Measurements from ENCODE around the gene MIER2. TPM values are rescaled to one million over a fixed set of nuclear protein-coding genes. Genes with fewer than 3 reads are reported as not detected.

MIER2 gene
- total and polyA plus RNA-seq, 4 donors: 9.4 to 49.0 (median 28.4) TPM

- no peak for DNase-seq (ENCODE audit: low read depth in 4 of 6, low spot score in 6 of 6)
- H3K27me3 ChIP-seq (ENCODE audit: control insufficient read depth, insufficient read depth, low read length): no peaks in the 10 kb centered on the region
- no peaks in the 10 kb centered on the region for H3K4me1 ChIP-seq (ENCODE audit: control insufficient read depth, insufficient read depth, low read length)
- 97% methylated on average over 33 of the region's 33 CpGs for WGBS (ENCODE audit: insufficient coverage)
- no peak overlapping the region for H3K4me3 ChIP-seq (ENCODE audit: low read depth, low read length)
- H3K36me3 ChIP-seq (ENCODE audit: control insufficient read depth, insufficient read depth, low read length): peaks cover 91% of the 10 kb centered on the region
- H3K9me3 ChIP-seq (ENCODE audit: control insufficient read depth, insufficient read depth, low read length): peaks cover 7% of the 10 kb centered on the region
- no peak overlapping the region for H3K27ac ChIP-seq (ENCODE audit: low read depth, low read length)
These were observed 18.5 kb downstream of the MIER2 start for GRCh38 chr19:325937-326565.

- peaks cover 89% of the 10 kb centered on the region for H3K36me3 ChIP-seq (ENCODE audit: control insufficient read depth, insufficient read depth, low read length)
- peaks cover 7% of the 10 kb centered on the region for H3K9me3 ChIP-seq (ENCODE audit: control insufficient read depth, insufficient read depth, low read length)
- no peak overlapping the region for H3K4me3 ChIP-seq (ENCODE audit: low read depth, low read length)
- DNase-seq (ENCODE audit: low read depth in 4 of 6, low spot score in 6 of 6): no peak
- no peaks in the 10 kb centered on the region for H3K27me3 ChIP-seq (ENCODE audit: control insufficient read depth, insufficient read depth, low read length)
- H3K4me1 ChIP-seq (ENCODE audit: control insufficient read depth, insufficient read depth, low read length): no peaks in the 10 kb centered on the region
- 93% methylated on average over 24 of the region's 24 CpGs for WGBS (ENCODE audit: insufficient coverage)
- no peak overlapping the region for H3K27ac ChIP-seq (ENCODE audit: low read depth, low read length)
These were observed 19.2 kb downstream of the MIER2 start for GRCh38 chr19:325173-325936.

- H3K4me3 ChIP-seq (ENCODE audit: low read depth, low read length): no peak overlapping the region
- no peaks in the 10 kb centered on the region for H3K27me3 ChIP-seq (ENCODE audit: control insufficient read depth, insufficient read depth, low read length)
- H3K27ac ChIP-seq (ENCODE audit: low read depth, low read length): no peak overlapping the region
- H3K9me3 ChIP-seq (ENCODE audit: control insufficient read depth, insufficient read depth, low read length): peaks cover 7% of the 10 kb centered on the region
- H3K36me3 ChIP-seq (ENCODE audit: control insufficient read depth, insufficient read depth, low read length): peaks cover 87% of the 10 kb centered on the region
- WGBS (ENCODE audit: insufficient coverage): 98% methylated on average over 8 of the region's 8 CpGs
- no peaks in the 10 kb centered on the region for H3K4me1 ChIP-seq (ENCODE audit: control insufficient read depth, insufficient read depth, low read length)
- no peak for DNase-seq (ENCODE audit: low read depth in 4 of 6, low spot score in 6 of 6)
These were observed 19.9 kb downstream of the MIER2 start for GRCh38 chr19:324716-325115.

GRCh38 chr19:322616-323015 lies 22.0 kb downstream of the MIER2 start:
- DNase-seq (ENCODE audit: low read depth in 4 of 6, low spot score in 6 of 6): no peak
- H3K36me3 ChIP-seq (ENCODE audit: control insufficient read depth, insufficient read depth, low read length): peaks cover 75% of the 10 kb centered on the region
- no peak overlapping the region for H3K4me3 ChIP-seq (ENCODE audit: low read depth, low read length)
- H3K4me1 ChIP-seq (ENCODE audit: control insufficient read depth, insufficient read depth, low read length): no peaks in the 10 kb centered on the region
- no peaks in the 10 kb centered on the region for H3K9me3 ChIP-seq (ENCODE audit: control insufficient read depth, insufficient read depth, low read length)
- WGBS (ENCODE audit: insufficient coverage): 98% methylated on average over 7 of the region's 13 CpGs
- no peak overlapping the region for H3K27ac ChIP-seq (ENCODE audit: low read depth, low read length)
- no peaks in the 10 kb centered on the region for H3K27me3 ChIP-seq (ENCODE audit: control insufficient read depth, insufficient read depth, low read length)

GRCh38 chr19:318509-318774 lies 26.2 kb downstream of the MIER2 start:
- Histone ChIP-seq H3K27me3 (ENCODE audit: control insufficient read depth, insufficient read depth, low read length) (no peaks in the 10 kb centered on the region), H3K4me3 (ENCODE audit: low read depth, low read length) (no peak overlapping the region), H3K9me3 (ENCODE audit: control insufficient read depth, insufficient read depth, low read length) (no peaks in the 10 kb centered on the region), H3K4me1 (ENCODE audit: control insufficient read depth, insufficient read depth, low read length) (no peaks in the 10 kb centered on the region), H3K36me3 (ENCODE audit: control insufficient read depth, insufficient read depth, low read length) (peaks cover 66% of the 10 kb centered on the region), H3K27ac (ENCODE audit: low read depth, low read length) (no peak overlapping the region)
- WGBS (ENCODE audit: insufficient coverage): 90% methylated on average over 2 of the region's 5 CpGs
- DNase-seq (ENCODE audit: low read depth in 4 of 6, low spot score in 6 of 6): no peak

- no peak for DNase-seq (ENCODE audit: low read depth in 4 of 6, low spot score in 6 of 6)
- H3K27me3 ChIP-seq (ENCODE audit: control insufficient read depth, insufficient read depth, low read length): no peaks in the 10 kb centered on the region
- no peaks in the 10 kb centered on the region for H3K9me3 ChIP-seq (ENCODE audit: control insufficient read depth, insufficient read depth, low read length)
- no peak overlapping the region for H3K4me3 ChIP-seq (ENCODE audit: low read depth, low read length)
- no peak overlapping the region for H3K27ac ChIP-seq (ENCODE audit: low read depth, low read length)
- WGBS (ENCODE audit: insufficient coverage): no CpG with 5 or more reads among the region's 10 CpGs
- peaks cover 66% of the 10 kb centered on the region for H3K36me3 ChIP-seq (ENCODE audit: control insufficient read depth, insufficient read depth, low read length)
- no peaks in the 10 kb centered on the region for H3K4me1 ChIP-seq (ENCODE audit: control insufficient read depth, insufficient read depth, low read length)
These were observed 26.7 kb downstream of the MIER2 start for GRCh38 chr19:317710-318508.

GRCh38 chr19:315811-316210 lies 28.8 kb downstream of the MIER2 start:
- no peaks in the 10 kb centered on the region for H3K9me3 ChIP-seq (ENCODE audit: control insufficient read depth, insufficient read depth, low read length)
- H3K27ac ChIP-seq (ENCODE audit: low read depth, low read length): no peak overlapping the region
- no peak overlapping the region for H3K4me3 ChIP-seq (ENCODE audit: low read depth, low read length)
- H3K27me3 ChIP-seq (ENCODE audit: control insufficient read depth, insufficient read depth, low read length): no peaks in the 10 kb centered on the region
- H3K4me1 ChIP-seq (ENCODE audit: control insufficient read depth, insufficient read depth, low read length): peaks cover under 1% of the 10 kb centered on the region
- DNase-seq (ENCODE audit: low read depth in 4 of 6, low spot score in 6 of 6): no peak
- H3K36me3 ChIP-seq (ENCODE audit: control insufficient read depth, insufficient read depth, low read length): peaks cover 64% of the 10 kb centered on the region
- 80% methylated on average over 2 of the region's 8 CpGs for WGBS (ENCODE audit: insufficient coverage)

GRCh38 chr19:313988-314815 lies 30.4 kb downstream of the MIER2 start:
- H3K27me3 ChIP-seq (ENCODE audit: control insufficient read depth, insufficient read depth, low read length): no peaks in the 10 kb centered on the region
- peaks cover 68% of the 10 kb centered on the region for H3K36me3 ChIP-seq (ENCODE audit: control insufficient read depth, insufficient read depth, low read length)
- no peak overlapping the region for H3K27ac ChIP-seq (ENCODE audit: low read depth, low read length)
- no peak overlapping the region for H3K4me3 ChIP-seq (ENCODE audit: low read depth, low read length)
- 93% methylated on average over 20 of the region's 22 CpGs for WGBS (ENCODE audit: insufficient coverage)
- H3K9me3 ChIP-seq (ENCODE audit: control insufficient read depth, insufficient read depth, low read length): no peaks in the 10 kb centered on the region
- H3K4me1 ChIP-seq (ENCODE audit: control insufficient read depth, insufficient read depth, low read length): peaks cover 9% of the 10 kb centered on the region
- DNase-seq (ENCODE audit: low read depth in 4 of 6, low spot score in 6 of 6): no peak

GRCh38 chr19:313169-313987 lies 31.2 kb downstream of the MIER2 start:
- H3K4me1 ChIP-seq (ENCODE audit: control insufficient read depth, insufficient read depth, low read length): peaks cover 9% of the 10 kb centered on the region
- 92% methylated on average over 21 of the region's 23 CpGs for WGBS (ENCODE audit: insufficient coverage)
- no peak for DNase-seq (ENCODE audit: low read depth in 4 of 6, low spot score in 6 of 6)
- peaks cover 74% of the 10 kb centered on the region for H3K36me3 ChIP-seq (ENCODE audit: control insufficient read depth, insufficient read depth, low read length)
- H3K4me3 ChIP-seq (ENCODE audit: low read depth, low read length): no peak overlapping the region
- no peak overlapping the region for H3K27ac ChIP-seq (ENCODE audit: low read depth, low read length)
- H3K27me3 ChIP-seq (ENCODE audit: control insufficient read depth, insufficient read depth, low read length): no peaks in the 10 kb centered on the region
- no peaks in the 10 kb centered on the region for H3K9me3 ChIP-seq (ENCODE audit: control insufficient read depth, insufficient read depth, low read length)
